ENCODE measurements around the gene CLIP3. TPM values are rescaled to one million over a fixed set of nuclear protein-coding genes. Genes with fewer than 3 reads are reported as not detected.

CLIP3 gene
- total and polyA plus RNA-seq, 9 of the 15 experiments (the other 6 are each of a cell fraction or from before 2014, with no cell fraction given): 0.01 to 0.50 (median 0.15) TPM; not detected in 1

GRCh38 chr19:36058481-36059179 lies 26.0 kb upstream of the CLIP3 start (continued):
- no peak for TF ChIP-seq HDAC8 (tag; IDR thresholded peaks at IDR 0.05)

- Histone ChIP-seq H4K20me1 (replicated peaks; ENCODE audit: control insufficient read depth, insufficient read depth, low read length) (0 out of 2 replicates have a peak, but pooled peaks cover under 1% of the 10 kb centered on the region), H2AFZ (ENCODE audit: low read depth, low read length) (peak within 1 kb of the TSS; percentile 91), H3K4me1 (replicated peaks in 1 of 2; ENCODE audit: control insufficient read depth in 2 of 2, insufficient read depth in 2 of 2, low read length in 2 of 2) (peaks cover 5 to 26% of the 10 kb centered on the region in 2 experiments; a peak in 3 of 5 replicates), H3K9me1 (ENCODE audit: control insufficient read depth, insufficient read depth, low read length) (no peaks in the 10 kb centered on the region), H3K4me3 (peak within 1 kb of the TSS; percentile 55), H3K27ac (ENCODE audit: extremely low read depth, low read depth, low read length) (peak within 1 kb of the TSS; percentile 92), H3K4me2 (ENCODE audit: insufficient read depth, low read length) (peak within 1 kb of the TSS; percentile 90), H3K79me2 (ENCODE audit: control insufficient read depth, insufficient read depth, low read length) (peaks cover 36% of the 10 kb centered on the region), H3K9ac (ENCODE audit: insufficient read depth in 1 of 2, low read depth in 2 of 2, low read length in 2 of 2) (peak within 1 kb of the TSS; percentile 77 to 96), H3K36me3 (ENCODE audit: control insufficient read depth, insufficient read depth, low read length) (peaks cover 33% of the 10 kb centered on the region), H3K9me3 (replicated peaks; ENCODE audit: control insufficient read depth, insufficient read depth, low read depth, low read length) (no peaks in the 10 kb centered on the region), H3K27me3 (ENCODE audit: control insufficient read depth in 2 of 2, insufficient read depth in 2 of 2, low read length in 2 of 2) (no peaks in the 10 kb centered on the region)
- ATAC-seq (peak; percentile 91), DNase-seq (ENCODE audit: extremely low read depth in 1 of 4, low spot score in 3 of 4) (peak; percentile 95 to 99 (median 96)), FAIRE-seq (no peak)
- WGBS (ENCODE audit: insufficient coverage, low coverage, missing lambda C conversion rate): 1% methylated on average over 65 of the region's 76 CpGs
- no TSS peak for BruUV-seq (replicated peaks)
- in situ Hi-C loops (cut with MboI) (no loop called here), intact Hi-C loops (cut with micrococcal nuclease) (loop anchor here (5.0 kb wide), 1 partner anchor 58 kb away; the partner anchor contains the start of gene SDHAF1)
- POLR2A ChIA-PET: interaction anchor here (0.9 to 1.5 kb wide), 10 partner anchors 12 to 106 kb away, joined by 3 to 9 read pairs (median 4); partner anchors contain the start of gene ALKBH6
- CTCF ChIA-PET (ENCODE audit: low intra/inter-chr PET ratio): interaction anchor here (0.9 to 1.6 kb wide), 2 partner anchors 60 to 108 kb away, joined by 3 read pairs; partner anchors contain the start of gene SDHAF1
- TF ChIP-seq SMARCA4 (IDR thresholded peaks at IDR 0.05) (no peak), ZNF398 (CRISPR knock-in tag; IDR thresholded peaks at IDR 0.05) (no peak), PHF20 (IDR thresholded peaks at IDR 0.05; ENCODE audit: partially characterized antibody) (no peak), ELK3 (CRISPR knock-in tag; IDR thresholded peaks at IDR 0.05) (no peak), HNRNPH1 (optimal IDR thresholded peaks at IDR 0.05; ENCODE audit: low read depth, low read length) (no peak), ZNF76 (CRISPR knock-in tag; IDR thresholded peaks at IDR 0.05; ENCODE audit: borderline replicate concordance) (no peak), STAT5B (CRISPR knock-in tag; IDR thresholded peaks at IDR 0.05) (no peak), POLR3A (IDR thresholded peaks at IDR 0.05; ENCODE audit: borderline replicate concordance, extremely low read depth, insufficient read depth, insufficient read length) (no peak), KLF6 (CRISPR knock-in tag; IDR thresholded peaks at IDR 0.05; ENCODE audit: borderline replicate concordance) (no peak), TGIF2 (CRISPR knock-in tag; IDR thresholded peaks at IDR 0.05) (no peak), HNRNPL (IDR thresholded peaks at IDR 0.05; ENCODE audit: low read depth, low read length) (no peak), ZNF586 (CRISPR knock-in tag; conservative IDR thresholded peaks at IDR 0.05) (no peak), NR2F6 (CRISPR knock-in tag; IDR thresholded peaks at IDR 0.05) (no peak), SRSF1 (IDR thresholded peaks at IDR 0.05; ENCODE audit: low read depth, low read length) (no peak), ZNF133 (CRISPR knock-in tag; IDR thresholded peaks at IDR 0.05) (no peak)
These were observed 22.3 kb upstream of the CLIP3 start, which contains the start of gene WDR62 for GRCh38 chr19:36054733-36055686. TSS of gene WDR62 (plus strand) at chr19:36054897. CDS start at chr19:36054972, 75 bp downstream.

Measured in K562 (cell line).